MM.1S (cell line): Measurements from ENCODE around the gene PREB.

ENCODE experiments used
- EZH2 ChIP-seq: fragments of 300-600 bp; sonication (generic); optimal IDR thresholded peaks from 2 replicates; pipeline ENCODE3; 2017; ENCODE audit warnings: low read depth, mild to moderate bottlenecking, antibody characterized with exemption, low read length, mixed read lengths
- EZH2phosphoT487 ChIP-seq: fragments of 300-600 bp; sonication (generic); IDR thresholded peaks from 2 replicates; pipeline ENCODE4 v1.6.1; 2018; ENCODE audit warnings: antibody characterized with exemption, low read length
- TF ChIP-seq, protein P1 (sequence below): fragments of 300-600 bp; sonication (generic); IDR thresholded peaks from 2 replicates; pipeline ENCODE4 v1.5.1; 2016; ENCODE audit warnings: antibody characterized with exemption, low read length, mixed read lengths

DNA sequence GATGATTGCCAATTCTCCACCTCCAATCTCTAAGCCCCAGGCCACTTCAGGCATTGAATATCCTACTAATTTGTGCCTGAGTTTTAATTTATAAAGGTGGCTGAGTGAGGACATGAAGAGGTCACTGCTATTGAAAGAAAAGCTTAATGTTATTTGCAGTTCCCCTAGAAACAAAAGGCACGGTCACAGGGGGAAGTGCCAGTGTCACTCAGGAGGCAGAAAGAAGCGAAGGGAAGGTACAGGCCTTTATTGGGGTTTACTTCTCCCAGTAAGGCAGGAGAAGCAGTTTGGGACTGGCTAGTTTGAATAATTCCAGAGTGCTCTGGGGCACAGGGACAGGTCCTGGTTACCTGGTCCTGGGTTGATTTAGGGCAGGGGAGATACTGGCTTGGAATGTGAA, 12.5 kb downstream of the PREB start:
- TF ChIP-seq, protein P1, sequence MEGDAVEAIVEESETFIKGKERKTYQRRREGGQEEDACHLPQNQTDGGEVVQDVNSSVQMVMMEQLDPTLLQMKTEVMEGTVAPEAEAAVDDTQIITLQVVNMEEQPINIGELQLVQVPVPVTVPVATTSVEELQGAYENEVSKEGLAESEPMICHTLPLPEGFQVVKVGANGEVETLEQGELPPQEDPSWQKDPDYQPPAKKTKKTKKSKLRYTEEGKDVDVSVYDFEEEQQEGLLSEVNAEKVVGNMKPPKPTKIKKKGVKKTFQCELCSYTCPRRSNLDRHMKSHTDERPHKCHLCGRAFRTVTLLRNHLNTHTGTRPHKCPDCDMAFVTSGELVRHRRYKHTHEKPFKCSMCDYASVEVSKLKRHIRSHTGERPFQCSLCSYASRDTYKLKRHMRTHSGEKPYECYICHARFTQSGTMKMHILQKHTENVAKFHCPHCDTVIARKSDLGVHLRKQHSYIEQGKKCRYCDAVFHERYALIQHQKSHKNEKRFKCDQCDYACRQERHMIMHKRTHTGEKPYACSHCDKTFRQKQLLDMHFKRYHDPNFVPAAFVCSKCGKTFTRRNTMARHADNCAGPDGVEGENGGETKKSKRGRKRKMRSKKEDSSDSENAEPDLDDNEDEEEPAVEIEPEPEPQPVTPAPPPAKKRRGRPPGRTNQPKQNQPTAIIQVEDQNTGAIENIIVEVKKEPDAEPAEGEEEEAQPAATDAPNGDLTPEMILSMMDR: no peak
- no peak for TF ChIP-seq EZH2phosphoT487
- no peak for TF ChIP-seq EZH2
